ENCODE data around the gene SORCS2.
A peak's percentile ranks its signal among the peaks of the same experiment; 100 is the strongest.

The SORCS2 gene

DNA sequence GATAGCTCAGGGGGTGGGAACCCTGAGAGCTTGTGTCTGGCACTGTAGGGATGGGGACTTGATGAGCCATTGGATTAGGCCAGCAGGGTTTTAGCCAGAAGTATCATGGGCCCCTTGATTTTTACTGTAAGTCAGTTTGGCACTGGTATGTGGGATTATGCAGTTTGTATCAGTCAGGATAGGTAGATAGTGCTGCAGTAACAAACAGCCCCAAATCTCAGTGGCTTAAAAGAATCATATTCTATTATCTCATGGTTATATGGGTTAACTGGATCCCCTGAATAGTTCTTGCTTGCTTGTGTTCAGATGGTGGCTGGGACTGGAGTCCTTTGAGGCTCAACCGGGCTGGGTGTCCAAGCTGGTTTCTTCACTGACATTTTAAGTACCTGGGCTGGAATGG lies 56.5 kb downstream of the SORCS2 start:
- DNase-seq, result no peak

GRCh38 chr4:7251321-7251720 lies 59.0 kb downstream of the SORCS2 start:
- DNase-seq, result no peak

DNA sequence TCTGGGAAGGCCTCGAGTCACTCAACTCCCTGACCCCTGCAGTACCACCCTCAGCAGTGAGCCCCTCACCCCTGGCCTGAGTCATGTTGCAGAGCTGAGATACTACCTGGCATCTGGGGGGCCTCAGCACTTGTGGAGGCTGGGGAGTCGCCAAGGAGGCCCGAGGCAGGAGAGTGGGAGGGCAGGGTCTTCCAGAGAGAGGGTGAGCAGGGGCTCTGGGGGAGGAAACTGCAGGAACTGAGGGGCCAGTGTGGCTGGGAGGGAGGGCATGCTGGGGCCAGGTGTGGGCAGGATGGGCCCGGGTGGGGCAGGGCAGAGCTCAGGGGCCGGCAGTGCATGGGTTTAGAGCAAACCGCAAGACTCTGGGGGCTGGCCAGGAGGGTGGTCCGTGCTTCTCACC lies 59.7 kb downstream of the SORCS2 start:
- DNase-seq, result no peak

DNA sequence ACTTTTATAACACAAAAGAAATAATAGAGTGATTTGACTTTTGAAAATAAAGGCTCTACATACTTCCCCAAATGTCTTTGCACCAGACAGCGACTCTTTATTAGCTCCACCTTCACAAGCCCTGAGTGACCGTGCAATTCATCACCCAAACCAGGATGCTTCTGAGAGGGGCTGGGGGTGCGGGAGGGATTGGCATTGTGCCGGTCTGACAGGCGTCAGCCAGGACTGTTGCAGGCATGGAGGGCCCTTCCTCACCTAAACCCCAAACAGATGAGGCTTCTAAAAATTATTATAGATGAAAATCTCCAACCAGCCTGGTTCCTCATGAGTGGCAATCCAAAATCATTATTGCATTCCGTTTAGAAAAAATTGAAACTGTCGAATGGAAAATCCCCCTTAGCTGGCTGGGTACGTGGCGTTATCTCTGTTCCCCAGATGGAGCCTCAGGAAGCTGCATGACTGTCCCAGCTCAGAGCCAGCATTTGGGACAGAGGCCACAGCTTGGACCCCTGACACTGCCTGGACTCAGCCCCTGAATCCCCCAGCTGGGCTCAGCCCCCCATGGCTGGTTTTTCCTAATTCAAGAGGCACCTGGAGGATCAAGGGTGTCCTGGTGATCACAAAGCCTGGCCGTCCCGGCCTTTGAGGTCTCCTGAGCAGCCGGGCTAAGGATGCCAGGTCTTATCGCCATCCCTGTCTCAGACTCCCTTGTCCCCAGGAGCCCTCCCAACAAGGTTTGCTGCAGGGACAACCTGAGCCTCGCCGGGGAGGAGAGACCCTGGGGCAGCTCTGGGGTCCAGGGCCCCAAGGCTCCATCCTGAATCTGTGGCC lies 60.4 kb downstream of the SORCS2 start:
- DNase-seq, result no peak

- no peak for DNase-seq
Measured at GRCh38 chr4:7253341-7253700, 61.0 kb downstream of the SORCS2 start.

GRCh38 chr4:7253837-7254236 lies 61.5 kb downstream of the SORCS2 start:
- no peak for DNase-seq

GRCh38 chr4:7254736-7255487 lies 62.6 kb downstream of the SORCS2 start:
- no peak for DNase-seq

DNA sequence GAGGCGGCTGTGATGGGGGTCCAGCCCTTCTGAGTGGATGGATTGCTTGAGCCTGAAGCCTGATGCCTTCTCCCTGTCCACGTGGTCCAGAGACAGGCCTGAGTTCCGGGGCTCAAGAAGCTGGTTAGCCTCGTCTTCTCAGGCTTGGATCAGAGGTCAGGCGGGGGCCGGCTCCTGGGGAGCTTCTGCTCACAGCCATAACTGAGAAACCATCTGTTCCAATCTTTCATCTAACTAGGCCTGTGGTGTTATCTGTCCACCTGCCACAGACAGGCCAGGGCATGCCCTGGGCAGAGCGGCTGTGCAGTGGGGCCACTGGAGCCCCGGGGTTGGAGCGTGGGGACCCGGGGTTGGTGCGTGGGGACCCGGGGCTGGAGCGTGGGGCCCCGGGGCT lies 63.1 kb downstream of the SORCS2 start:
- DNase-seq, result no peak

DNA sequence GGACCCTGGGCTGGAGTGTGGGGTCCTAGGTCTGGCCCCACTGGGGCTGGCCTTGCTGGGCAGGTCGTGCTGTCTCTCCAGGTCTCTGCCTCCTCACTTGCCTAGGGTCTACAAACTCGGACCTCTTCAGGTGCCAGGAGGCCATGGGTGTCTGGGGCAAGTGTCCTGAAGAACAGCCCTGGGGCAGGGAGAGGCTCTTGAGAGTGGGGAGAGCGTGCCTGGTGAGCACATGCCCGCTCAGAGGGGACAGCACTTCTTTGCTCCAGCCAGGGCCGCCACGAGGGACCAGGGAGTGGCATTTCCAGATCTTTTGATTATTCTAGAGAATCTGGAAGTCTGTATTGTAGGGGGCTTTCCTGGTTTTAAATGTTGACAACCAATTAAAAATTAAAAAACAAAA lies 63.7 kb downstream of the SORCS2 start:
- no peak for DNase-seq

GRCh38 chr4:7256984-7257810 lies 64.9 kb downstream of the SORCS2 start:
- DNase-seq, result no peak

DNA sequence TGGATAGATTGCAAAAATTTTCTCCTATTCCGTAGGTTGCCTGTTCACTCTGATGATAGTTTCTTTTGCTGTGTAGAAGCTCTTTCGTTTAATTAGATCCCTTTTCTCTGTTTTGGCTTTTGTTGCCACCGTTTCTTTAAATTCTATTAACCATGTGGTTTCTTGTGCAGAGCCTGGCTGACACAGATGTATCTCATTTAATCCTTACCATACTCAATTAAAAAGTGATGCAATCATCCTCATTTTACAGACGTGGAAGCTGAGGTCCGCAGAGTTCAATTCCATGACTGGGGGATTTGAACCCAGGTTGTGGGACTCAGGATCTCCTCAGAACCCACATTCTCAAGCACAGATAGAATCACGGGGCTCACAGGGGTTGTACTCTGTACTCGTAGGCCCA lies 66.7 kb downstream of the SORCS2 start:
- DNase-seq, result no peak

- no peak for DNase-seq
Measured at GRCh38 chr4:7260569-7260968, 68.2 kb downstream of the SORCS2 start.

DNA sequence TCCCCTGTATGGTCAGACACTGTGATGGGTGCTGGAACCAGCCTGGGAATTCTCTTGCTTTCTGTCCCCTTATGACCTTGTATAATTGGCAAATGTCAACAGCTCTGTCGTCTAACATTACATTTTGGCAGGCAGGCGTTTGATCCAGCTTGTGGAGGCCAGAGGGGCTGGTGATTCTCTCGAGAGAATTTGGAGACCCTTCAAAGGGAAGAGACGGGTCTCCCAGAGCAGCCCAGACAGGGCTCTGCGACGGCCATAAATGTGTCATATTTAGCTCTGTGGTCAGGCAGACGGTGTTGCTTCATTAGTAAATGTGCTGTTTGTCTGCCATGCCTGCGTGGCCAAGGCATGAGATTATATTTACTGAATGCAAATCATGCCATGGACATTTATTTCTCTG lies 68.7 kb downstream of the SORCS2 start:
- DNase-seq, result no peak

- DNase-seq, result no peak
Measured at GRCh38 chr4:7261536-7261935, 69.2 kb downstream of the SORCS2 start.

GRCh38 chr4:7262134-7262533 lies 69.8 kb downstream of the SORCS2 start:
- DNase-seq, result no peak

DNA sequence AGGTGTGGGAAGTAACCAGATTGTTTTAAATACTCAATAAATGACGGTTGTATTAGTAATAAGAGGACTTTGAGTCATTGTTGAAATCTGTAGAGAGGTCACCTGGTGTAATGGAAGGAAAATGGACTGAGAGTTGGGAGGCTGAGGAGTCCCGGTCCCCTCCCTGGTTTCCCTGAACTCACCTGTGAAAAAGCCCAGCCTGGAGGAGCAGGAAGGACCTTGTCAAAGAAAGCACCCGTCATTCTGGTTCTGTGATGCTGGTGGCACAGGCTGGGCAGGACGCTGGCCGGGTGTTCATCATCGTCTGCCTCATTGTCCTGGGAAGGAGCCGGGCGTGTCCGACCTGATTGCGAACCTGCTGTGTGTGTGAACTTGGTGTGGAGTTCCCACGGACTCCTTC lies 70.8 kb downstream of the SORCS2 start:
- DNase-seq, result no peak

DNA sequence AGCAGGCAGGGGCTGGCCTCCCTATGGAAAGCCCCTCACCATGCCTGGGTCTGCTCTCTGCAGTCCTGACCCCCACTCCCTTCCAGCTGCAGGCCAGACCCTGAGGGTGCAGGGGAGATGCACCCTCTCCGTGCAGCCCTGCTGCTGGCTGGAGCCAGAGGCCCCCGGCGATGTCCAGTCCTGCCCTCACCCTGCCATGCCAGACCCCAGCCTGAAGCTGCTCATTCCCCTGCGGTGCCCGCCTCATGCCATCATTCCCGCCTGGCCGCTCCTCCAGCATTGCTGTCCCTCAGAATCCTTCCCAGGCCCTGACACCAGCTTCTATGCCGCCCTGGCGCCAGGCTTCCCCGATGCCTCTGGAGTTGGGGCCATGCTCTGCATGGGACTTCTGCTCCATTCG lies 72.4 kb downstream of the SORCS2 start:
- no peak for DNase-seq

- DNase-seq, result no peak
Measured at GRCh38 chr4:7266525-7267292, 74.4 kb downstream of the SORCS2 start.

DNA sequence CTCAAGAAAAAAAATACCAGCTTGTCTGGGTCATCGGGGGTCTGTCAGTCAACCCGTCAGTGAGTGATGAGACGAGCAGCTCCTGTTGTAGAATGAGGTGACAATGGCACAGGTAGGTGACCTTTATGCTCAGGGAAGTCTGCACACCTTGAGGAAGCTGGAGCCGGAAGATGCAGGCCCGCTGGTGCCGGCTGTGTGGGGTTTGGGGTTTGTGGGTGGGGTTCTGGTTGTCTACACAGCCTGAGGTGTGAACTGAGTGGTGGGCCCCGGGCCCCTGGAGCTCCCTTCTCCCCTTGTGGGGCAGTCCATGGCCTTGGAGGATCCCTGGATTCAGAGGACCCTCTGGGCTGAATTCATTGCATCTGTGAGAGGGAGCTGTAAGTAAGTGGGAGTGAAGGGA lies 75.5 kb downstream of the SORCS2 start:
- DNase-seq, result no peak

DNA sequence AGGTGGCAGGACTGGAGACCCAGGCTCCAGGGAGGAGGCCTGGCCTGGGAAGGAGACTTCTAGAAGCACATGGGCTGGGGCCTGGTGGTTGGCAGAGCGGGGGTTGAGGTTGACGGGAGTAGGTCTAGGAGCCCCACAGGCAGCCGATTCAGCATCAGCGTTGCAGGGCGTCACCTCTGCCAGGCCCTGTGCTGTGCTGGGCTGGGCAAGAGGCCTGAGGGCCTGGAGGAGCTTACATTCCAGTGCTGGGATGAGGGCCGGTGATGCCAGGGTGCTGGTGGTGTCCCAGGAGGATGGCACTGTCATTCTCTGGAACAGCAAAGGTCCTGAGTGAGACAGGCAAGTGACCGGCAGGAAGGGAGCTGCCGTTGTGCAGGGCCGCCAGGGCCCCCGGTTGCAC lies 76.6 kb downstream of the SORCS2 start:
- DNase-seq, result no peak

- DNase-seq, result no peak
Measured at GRCh38 chr4:7270121-7270520, 77.8 kb downstream of the SORCS2 start.

DNA sequence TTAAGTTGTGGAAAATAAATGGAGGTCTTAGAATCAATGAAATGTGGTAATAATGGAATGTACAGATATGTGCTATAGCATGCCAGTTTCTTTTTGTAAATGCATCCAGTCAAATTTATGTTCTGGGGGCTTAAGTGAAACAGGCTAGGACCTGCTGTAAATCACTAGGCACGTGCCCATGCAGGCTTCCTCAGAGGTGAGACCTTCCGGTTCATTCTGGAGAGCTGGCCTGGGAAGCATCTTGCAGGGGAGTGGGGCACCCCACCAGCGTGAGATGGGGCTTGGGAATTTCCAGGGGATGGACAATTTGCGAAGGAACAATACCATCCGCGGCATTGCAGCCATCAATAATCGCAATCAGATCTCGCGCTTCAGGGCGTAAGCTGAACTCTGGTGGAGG lies 80.1 kb downstream of the SORCS2 start:
- DNase-seq, result no peak

GRCh38 chr4:7273738-7274297 lies 81.5 kb downstream of the SORCS2 start:
- DNase-seq, result peak; percentile 36
